GM19025 (cell line): ENCODE results near the gene EFCAB9.

Experiments
- ATAC-seq: cut with Tn5 transposase; IDR thresholded peaks from one replicate; pipeline ENCODE4 v1.9.1; 2021; ENCODE audit warnings: mild to moderate bottlenecking, low read depth, moderate library complexity; ENCODE audit not compliant: unreplicated experiment

EFCAB9 gene

GRCh38 chr5:172234031-172234430 lies 40.1 kb downstream of the EFCAB9 start:
- no peak for ATAC-seq

- peak; percentile 50 for ATAC-seq
These were observed 41.3 kb downstream of the EFCAB9 start for GRCh38 chr5:172235132-172235780.

DNA sequence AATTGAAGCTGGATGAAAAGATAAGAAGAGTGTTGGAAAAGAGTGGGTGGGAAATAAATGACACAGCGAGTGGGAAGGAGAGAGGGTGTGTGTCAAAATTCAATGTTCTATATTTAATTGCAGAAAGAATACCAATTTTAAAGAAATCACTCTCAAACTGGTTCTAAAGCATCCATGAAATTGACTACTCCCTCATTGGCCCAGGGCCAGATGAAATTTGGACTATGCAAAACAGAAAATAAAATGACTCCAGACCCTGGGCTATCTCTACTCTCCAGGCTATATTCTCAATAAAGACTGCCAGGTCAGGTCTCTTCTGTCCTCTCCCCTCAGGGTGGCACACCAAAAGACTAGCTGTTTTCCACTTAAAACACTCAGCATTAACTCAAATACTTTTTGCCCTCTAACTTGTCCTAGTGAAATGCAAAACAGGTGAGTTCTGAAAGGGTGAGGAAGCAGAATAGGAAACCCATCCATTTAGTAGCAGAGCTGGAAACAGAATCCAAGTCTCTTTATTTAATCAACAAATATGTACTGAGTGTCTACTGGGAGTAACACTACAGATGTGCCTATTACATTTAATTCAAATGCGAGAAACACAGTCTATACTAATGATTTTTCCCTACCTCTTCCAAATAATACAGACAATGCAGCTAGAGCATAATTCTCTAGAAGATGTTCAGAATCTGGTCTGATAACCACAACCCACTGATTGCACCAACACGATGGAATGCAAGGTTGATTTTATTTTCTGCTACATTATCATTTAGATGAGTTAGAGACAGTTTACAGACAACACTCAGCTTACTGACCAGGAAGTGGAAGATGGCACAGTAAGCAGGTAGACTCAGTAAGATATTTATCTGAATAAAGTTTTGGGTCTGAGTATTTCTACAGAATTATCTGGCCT lies 42.1 kb downstream of the EFCAB9 start:
- no peak for ATAC-seq

GRCh38 chr5:172238334-172238733 lies 44.4 kb downstream of the EFCAB9 start:
- no peak for ATAC-seq

GRCh38 chr5:172243302-172243701 lies 49.3 kb downstream of the EFCAB9 start:
- ATAC-seq, result no peak

DNA sequence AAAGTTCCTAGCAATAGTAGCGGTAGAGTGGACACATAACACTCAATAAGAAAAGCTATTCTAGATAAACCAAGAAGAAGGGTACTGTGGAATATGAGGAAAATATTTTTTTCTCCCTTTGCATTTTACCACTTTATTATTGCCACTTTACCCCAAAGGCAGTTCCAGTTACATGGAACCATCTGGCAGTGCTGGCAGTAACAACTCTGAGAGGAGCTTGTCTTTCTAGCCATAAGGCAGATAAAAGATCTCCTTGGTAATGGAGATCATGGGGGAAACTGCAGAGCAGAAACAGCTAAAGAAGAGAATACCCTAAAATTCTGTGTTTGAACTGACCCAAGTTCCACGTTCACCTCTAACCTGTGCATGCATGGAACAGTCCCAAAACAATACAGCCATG lies 51.1 kb downstream of the EFCAB9 start:
- no peak for ATAC-seq

DNA sequence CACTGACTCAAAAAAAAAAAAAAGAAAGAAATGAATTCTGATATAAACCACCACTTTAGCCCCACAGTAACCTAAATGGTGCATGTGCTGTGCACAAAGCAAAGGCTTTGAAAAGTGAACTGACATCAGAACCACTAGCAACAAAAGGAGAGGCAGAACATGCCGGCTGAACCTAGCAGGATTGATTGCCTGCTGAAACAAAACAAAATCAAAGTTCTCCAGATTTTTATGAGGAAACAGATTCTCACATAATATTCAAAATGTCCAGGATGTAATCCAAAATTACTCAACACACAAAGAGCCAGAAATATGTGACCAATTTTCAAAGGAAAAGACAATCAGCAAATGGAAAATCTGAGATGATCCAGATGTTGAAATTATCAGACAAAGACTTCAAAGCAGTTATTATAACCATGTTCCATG lies 51.7 kb downstream of the EFCAB9 start:
- no peak for ATAC-seq

- ATAC-seq, result no peak
These were observed 54.7 kb downstream of the EFCAB9 start for GRCh38 chr5:172248637-172249036.

DNA sequence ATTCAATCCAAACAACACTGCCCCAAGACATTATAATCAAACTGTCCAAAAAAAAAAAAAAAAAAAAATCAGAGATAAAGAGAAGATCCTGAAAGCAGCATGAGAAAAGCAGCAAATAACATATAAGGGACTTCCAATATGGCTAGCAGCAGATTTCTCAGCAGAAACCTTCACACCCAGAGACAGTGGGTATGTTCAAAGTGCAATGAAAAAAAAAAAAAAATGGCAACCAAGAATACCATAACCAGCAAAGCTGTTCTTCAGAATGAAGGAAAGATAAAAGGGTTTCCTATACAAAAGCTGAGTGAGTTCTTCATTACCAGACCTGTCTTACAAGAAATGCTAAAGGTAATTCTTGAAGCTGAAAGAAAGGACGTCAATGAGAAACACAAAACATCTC lies 57.4 kb downstream of the EFCAB9 start:
- no peak for ATAC-seq

DNA sequence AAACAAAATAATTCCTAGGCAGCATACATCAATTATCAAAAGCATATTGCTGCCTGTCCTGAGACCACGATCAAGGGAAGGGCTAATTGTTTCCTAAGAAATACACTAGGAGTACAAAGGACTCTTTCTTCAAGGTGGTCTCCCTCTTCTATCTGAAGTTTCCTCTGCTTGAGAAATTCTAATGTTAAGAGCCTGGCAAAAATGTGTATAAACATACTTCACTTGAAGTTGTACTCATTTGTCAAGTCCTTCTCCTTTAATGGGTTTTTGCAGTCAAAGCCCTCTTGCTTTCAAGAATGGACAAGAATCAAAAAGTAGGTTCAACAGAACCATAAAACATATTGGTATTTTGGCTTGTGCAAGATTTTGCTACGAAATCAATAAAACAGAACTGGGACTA lies 58.5 kb downstream of the EFCAB9 start:
- ATAC-seq, result no peak
